GM08714 (cell line): Measurements from ENCODE around the gene TECRL.

Experiments used
- H3K4me3 ChIP-seq: fragments of 200-500 bp; sonication (Bioruptor generic); 2 replicates; pipeline ENCODE4 v1.5.1; 2014; ENCODE audit warnings: mild to moderate bottlenecking, low read length, inconsistent platforms
- ZNF274 ChIP-seq: IDR thresholded peaks from 2 replicates; pipeline ENCODE4 v1.6.1; 2012; ENCODE audit warnings: mild to moderate bottlenecking, low read depth, low read length

The TECRL gene

GRCh38 chr4:64360664-64361398 lies 48.4 kb downstream of the TECRL start:
- no peak for TF ChIP-seq ZNF274
- H3K4me3 ChIP-seq: no peak overlapping the region

GRCh38 chr4:64359489-64359888 lies 49.8 kb downstream of the TECRL start:
- H3K4me3 ChIP-seq: no peak overlapping the region
- TF ChIP-seq ZNF274: no peak

DNA sequence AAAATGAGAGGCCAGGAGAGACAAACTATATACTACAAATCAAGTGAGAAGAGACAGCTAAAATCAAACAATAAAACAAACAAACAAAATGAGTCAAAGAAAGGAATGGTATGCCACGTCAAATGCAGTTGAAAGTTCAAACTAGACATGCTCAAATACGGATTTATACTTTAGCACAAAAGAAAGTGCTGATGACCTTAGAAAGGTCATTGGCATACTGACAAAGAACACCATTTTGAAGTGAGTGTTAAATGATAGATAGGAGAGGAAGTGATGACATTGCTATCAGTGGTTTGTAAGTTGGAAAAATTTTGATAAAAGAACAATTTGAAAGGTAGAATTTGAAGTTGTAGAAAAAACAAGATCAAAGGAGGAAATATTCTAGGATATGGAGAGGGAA lies 55.3 kb downstream of the TECRL start:
- no peak overlapping the region for H3K4me3 ChIP-seq
- no peak for TF ChIP-seq ZNF274

DNA sequence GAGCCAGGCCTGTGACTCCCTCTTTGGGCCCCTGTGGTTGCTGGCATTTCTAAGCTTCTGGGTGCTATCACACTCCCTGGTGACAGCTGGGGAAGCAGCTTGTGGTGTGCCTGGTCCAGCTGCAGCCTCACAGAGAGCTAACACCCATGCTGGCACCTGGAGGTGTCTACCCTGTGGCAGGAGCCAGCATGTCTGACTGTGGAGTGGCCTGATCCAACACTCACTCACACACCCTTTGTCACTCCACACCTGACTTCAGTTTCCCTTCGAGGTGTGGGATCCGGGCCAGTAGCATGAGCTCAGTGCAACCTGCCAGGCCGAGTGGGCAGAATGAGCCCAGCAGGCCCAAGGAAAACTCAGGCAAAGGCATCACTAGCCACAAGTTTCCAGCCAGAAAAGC lies 67.5 kb downstream of the TECRL start:
- TF ChIP-seq ZNF274: no peak

DNA sequence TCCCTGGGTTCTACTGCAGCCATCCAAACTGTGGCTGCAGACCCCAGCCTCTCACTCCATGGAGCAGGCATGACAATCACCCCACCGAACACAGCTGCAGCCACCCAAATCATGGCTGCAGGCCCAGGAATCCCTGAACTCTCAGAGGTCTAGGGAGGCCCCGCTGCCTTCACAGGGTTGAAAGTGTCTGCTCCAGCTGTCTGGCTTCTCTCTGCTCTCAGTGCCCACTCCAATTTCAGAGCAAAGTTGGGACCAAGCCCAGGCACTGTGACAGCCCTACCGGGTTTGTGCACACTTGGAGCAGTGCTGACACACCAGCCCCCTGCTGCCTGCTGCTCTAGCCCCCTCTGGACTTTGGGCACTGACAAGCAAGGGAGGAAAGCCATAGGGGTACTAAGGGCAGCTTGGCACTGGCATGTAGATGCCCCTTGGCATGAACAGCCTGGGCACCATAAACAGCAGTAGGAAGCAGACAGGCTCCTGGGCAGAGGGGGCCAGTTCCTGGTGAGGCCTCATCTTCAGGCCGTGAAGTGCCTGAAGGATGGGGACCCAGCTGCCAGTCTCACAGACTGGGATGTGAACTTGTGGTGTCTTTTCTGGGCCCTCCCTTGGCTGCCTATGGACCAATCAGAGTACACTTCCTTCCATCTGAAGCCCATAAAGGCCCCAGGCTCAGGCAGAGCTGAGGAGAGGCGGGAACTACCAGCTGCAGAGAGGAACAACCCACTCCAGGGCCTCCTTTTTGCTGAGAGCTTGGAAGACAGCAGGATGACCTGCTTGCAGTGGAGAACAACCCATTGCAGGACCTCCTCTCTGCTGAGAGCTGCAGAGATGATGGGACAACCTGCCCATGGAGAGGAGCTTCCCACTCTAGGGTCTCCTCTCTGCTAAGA lies 68.8 kb downstream of the TECRL start:
- TF ChIP-seq ZNF274: no peak
- H3K4me3 ChIP-seq: no peak overlapping the region

More for the DNA sequence above, 67.5 kb downstream of the TECRL start:
- H3K4me3 ChIP-seq: no peak overlapping the region

DNA sequence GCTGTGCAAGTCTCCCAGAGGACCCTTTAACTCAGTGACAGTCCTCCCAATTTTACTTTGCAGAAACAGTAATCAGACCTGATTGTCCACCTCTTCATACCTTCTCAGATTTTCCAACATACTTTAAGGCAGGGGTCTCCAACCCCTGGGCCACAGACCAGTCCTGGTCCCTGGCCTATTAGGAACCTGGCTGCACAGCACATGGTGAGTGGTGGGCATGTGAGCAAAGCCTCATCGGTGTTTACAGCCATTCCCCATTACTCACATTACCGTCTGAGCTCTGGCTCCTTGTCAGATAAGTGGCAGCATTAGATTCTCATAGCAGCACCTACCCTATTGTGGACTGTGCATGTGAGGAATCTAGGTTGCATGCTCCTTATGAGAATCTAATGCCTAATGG lies 74.3 kb downstream of the TECRL start:
- TF ChIP-seq ZNF274: no peak
- no peak overlapping the region for H3K4me3 ChIP-seq

DNA sequence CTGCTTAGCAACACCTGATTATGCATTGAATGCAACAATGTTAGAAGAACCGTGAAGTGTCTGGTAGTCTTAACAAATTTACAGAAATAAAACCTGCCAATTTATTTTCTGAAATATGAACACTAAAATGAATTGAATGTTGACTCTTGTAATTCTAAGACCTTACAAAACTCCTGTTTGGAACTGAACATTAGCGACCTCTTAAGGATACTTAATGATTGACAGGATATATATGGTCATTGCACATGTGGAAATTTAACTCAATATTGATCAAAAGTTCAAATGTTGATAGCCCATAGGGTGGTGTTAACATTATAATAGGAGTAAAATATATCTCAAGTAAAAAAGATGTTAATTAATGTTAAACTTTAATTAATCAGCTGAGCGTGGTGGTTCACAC lies 79.1 kb downstream of the TECRL start:
- no peak for TF ChIP-seq ZNF274
- no peak overlapping the region for H3K4me3 ChIP-seq

DNA sequence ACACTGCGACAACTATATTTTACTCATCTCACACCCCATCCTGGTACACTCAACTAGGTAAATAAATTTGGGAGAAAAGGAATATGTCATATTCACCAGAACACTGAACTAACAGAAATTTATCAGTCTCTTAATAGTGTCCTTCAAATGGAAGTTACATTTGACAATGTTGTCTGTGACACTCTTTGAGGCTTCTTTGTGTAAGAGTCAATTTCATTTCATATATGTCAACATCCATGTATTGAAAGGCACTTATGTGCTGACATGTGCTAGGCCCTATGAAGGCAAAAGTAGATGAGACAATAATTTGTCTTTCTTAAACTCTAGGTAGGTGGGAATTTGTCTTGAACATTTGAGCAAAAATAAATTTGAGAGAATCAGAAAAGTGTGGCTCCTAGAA lies 82.0 kb downstream of the TECRL start:
- no peak overlapping the region for H3K4me3 ChIP-seq
- TF ChIP-seq ZNF274: no peak

- TF ChIP-seq ZNF274: no peak
- no peak overlapping the region for H3K4me3 ChIP-seq
Measured at GRCh38 chr4:64326507-64326906, 82.7 kb downstream of the TECRL start.

- no peak overlapping the region for H3K4me3 ChIP-seq
- no peak for TF ChIP-seq ZNF274
Measured at GRCh38 chr4:64306255-64306565, 103.0 kb downstream of the TECRL start.

DNA sequence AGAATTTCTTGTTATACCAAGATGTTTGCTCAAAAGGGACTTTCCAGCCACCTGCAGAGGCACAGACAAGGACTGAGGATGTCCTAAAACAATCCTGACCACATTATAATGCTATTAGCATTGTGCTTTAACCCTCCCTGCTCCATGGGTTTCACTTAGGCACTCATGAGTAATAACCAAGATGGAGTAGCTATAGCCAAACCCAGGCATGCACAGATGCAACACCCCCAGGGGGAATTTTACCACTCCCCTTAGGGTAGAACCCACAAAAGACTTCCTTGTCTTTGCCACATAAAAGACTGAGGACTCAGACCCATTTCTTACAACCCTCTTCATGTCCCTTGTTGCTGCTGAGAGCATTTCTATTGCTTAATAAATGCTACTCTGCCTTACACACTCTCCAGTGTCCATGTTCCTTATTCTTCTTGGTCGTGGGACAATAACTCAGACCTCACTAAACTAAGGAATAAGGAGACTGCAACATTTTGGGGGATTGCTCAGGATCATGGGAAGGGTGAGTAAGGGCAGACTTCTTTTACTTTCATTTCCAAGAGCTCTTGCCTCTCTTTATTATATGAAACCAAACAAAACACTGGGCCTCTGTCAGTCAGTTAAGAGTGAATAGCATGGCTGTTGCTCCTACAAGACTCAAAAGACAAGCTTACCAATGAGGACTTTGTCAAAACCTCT lies 103.5 kb downstream of the TECRL start:
- no peak for TF ChIP-seq ZNF274

GRCh38 chr4:64272432-64272831 lies 136.8 kb downstream of the TECRL start:
- TF ChIP-seq ZNF274: no peak
- H3K4me3 ChIP-seq: no peak overlapping the region

More for the DNA sequence above, 103.5 kb downstream of the TECRL start:
- no peak overlapping the region for H3K4me3 ChIP-seq

- TF ChIP-seq ZNF274: no peak
- no peak overlapping the region for H3K4me3 ChIP-seq
Measured at GRCh38 chr4:64271601-64272081, 137.6 kb downstream of the TECRL start.

DNA sequence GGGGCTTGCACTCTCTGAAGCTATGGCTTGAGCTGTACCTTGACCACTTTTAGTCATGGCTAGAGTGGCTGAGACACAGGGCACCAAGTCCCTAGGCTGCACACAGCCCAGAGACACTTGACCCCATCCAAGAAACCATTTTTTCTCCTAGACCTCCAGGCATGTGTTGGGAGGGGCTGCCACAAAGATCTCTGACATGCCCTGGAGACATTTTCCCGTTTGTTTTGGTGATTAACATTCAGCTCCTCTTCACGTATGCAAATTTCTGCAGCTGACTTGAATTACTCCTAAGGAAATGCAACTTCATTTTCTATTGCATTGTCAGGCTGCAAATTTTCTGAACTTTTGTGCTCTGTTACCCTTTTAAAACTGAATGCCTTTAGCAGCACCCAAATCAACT lies 142.6 kb downstream of the TECRL start:
- no peak for TF ChIP-seq ZNF274
- no peak overlapping the region for H3K4me3 ChIP-seq
